ENCODE measurements around the gene JMY.

DNA sequence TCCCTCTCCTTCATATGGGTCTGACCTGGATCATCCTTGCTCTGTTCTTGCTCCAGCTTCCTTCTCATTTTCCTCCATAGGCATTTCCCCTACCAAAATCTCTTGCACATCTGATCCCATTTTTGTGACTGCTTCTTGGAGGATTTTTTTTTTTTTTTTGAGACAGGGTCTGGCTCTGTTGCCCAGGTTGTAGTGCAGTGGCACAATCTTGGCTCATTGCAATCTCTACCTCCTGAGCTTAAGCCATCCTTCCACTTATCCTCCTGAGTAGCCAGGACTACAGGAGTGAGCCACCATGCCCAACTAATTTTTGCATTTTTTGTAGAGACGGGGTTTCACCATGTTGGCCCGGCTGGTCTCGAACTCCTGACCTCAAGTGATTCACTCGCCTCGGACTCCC lies 10.5 kb upstream of the JMY start:
- TF ChIP-seq POLR2AphosphoS5 (IDR thresholded peaks at IDR 0.05; ENCODE audit: borderline replicate concordance, low read depth, low read length) (no peak), EZH2 (IDR thresholded peaks at IDR 0.05) (no peak), FOXP2 (optimal IDR thresholded peaks at IDR 0.05; ENCODE audit: control extremely low read depth, extremely low read length, insufficient read depth) (no peak)
